Gastrocnemius medialis (tissue), 4 donors: ENCODE results near the gene SMYD3.

ENCODE experiments used
- POLR2A ChIP-seq, 2 donors: fragments of 450-650 bp; IDR thresholded peaks; one replicate each; pipeline ENCODE4 v1.6.1; 2017; ENCODE audit warnings: antibody characterized with exemption in 2 of 2, mild to moderate bottlenecking in 2 of 2, moderate library complexity in 2 of 2
- TF ChIP-seq, protein P1 (sequence below), 5 experiments: fragments of 450-650 bp in 3 of 5; fragments of 200-600 bp in 2 of 5; sonication (generic) in 2 of 5; IDR thresholded peaks in 4 of 5; conservative IDR thresholded peaks in 1 of 5; 1 replicate in 4 of 5; 2 replicates in 1 of 5; pipeline ENCODE4 v1.5.1; 2016 to 2019; ENCODE audit warnings: antibody characterized with exemption in 5 of 5, mild to moderate bottlenecking in 3 of 5, moderate library complexity in 3 of 5

GRCh38 chr1:246111570-246111969 is 395.5 kb downstream of the SMYD3 start:
- no peak for TF ChIP-seq POLR2A (IDR thresholded peaks at IDR 0.05)
- TF ChIP-seq, protein P1, sequence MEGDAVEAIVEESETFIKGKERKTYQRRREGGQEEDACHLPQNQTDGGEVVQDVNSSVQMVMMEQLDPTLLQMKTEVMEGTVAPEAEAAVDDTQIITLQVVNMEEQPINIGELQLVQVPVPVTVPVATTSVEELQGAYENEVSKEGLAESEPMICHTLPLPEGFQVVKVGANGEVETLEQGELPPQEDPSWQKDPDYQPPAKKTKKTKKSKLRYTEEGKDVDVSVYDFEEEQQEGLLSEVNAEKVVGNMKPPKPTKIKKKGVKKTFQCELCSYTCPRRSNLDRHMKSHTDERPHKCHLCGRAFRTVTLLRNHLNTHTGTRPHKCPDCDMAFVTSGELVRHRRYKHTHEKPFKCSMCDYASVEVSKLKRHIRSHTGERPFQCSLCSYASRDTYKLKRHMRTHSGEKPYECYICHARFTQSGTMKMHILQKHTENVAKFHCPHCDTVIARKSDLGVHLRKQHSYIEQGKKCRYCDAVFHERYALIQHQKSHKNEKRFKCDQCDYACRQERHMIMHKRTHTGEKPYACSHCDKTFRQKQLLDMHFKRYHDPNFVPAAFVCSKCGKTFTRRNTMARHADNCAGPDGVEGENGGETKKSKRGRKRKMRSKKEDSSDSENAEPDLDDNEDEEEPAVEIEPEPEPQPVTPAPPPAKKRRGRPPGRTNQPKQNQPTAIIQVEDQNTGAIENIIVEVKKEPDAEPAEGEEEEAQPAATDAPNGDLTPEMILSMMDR (IDR thresholded peaks at IDR 0.05 in 4 of 5, conservative IDR thresholded peaks at IDR 0.05 in 1 of 5): no peak
